HG02798 (cell line): Measurements from ENCODE around the gene EIF4E1B.

ENCODE experiments used
- ATAC-seq: cut with Tn5 transposase; IDR thresholded peaks from one replicate; pipeline ENCODE4 v1.9.1; 2021; ENCODE audit warnings: mild to moderate bottlenecking; ENCODE audit not compliant: unreplicated experiment, poor library complexity

The EIF4E1B gene

DNA sequence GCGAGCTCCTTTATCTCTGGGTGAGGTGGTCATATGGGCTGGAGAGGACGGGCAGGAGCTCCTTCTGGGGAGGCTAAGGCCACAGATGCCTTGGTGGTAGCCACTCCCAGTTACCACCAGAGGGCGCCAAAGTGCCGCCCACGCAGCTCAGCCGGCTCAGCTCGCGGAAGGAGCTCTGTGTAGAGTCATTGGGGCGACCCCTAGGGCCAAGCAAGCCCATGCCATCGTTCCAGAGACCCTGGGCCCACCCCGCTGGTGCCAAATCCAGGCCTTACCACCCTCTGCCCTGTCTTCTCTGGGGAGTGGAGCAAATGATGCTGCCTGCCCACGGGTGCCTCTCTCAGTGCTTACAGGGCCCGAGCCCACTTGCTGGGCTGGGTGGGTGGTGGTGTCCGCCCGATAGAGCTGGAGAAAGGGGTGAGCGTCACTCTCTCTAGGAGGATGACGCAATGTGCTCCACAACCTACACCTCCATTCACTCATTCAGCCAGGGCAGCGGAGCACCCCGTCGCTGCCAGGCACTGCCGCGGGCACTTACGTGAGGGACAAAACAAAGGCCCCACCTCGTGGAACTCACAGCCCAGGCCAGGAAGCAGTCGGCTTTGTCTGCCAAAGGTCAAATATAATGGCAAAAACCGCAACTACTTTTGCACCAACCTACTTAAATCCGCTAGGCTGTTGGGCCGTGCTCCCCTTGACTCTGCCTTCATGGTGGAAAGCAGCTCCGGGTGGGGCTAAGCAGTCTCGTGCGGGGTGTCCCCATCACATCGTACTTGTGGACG lies 30.6 kb downstream of the EIF4E1B start:
- peak; percentile 65 for ATAC-seq

- ATAC-seq, result no peak
These were observed 31.2 kb downstream of the EIF4E1B start for GRCh38 chr5:176661676-176662075.

GRCh38 chr5:176662371-176663333 lies 32.2 kb downstream of the EIF4E1B start:
- no peak for ATAC-seq

- ATAC-seq, result no peak
These were observed 33.1 kb downstream of the EIF4E1B start for GRCh38 chr5:176663566-176663965.

GRCh38 chr5:176664479-176664878 lies 34.0 kb downstream of the EIF4E1B start:
- no peak for ATAC-seq

DNA sequence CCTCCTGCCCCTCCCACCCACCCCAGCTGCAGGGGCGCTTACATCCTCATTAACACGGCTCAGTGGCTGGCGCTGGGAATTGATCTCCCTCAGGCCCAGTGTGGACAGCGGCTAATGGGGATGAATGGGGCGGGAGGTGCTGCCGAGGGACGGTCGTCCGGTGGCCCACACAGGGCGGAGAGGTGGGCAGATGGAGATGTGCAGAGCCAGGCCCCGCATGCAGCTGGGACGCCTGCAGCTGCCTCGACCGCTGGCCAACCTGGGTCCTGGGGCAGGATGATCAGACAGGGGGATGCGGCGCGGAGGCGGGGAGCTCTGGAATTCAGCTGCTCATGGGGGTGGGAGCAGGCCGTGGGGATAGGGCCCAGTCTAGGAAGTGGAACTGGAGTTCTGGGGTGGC lies 34.4 kb downstream of the EIF4E1B start:
- ATAC-seq, result no peak

GRCh38 chr5:176665517-176665916 lies 35.0 kb downstream of the EIF4E1B start:
- no peak for ATAC-seq

DNA sequence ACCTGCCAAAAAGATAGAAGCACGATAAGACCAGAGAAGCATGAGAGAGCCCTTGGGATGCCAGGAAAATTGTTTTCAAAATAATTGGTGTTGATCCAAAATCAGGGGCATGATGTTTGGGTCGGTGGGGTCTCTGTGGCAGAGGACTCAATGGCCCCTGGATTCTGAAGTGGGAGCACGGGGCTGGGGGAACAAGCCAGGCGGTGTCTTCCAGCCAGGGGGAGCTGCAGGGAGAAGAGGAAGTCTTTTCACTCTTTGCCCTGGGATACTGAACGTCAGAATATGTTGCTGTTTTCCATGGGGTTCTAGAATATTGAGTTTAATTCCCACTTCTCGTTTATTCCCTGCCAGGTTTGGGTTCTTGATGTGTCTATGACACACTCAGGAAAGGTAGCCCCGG lies 37.2 kb downstream of the EIF4E1B start:
- no peak for ATAC-seq

GRCh38 chr5:176670449-176670848 lies 40.0 kb downstream of the EIF4E1B start:
- no peak for ATAC-seq

DNA sequence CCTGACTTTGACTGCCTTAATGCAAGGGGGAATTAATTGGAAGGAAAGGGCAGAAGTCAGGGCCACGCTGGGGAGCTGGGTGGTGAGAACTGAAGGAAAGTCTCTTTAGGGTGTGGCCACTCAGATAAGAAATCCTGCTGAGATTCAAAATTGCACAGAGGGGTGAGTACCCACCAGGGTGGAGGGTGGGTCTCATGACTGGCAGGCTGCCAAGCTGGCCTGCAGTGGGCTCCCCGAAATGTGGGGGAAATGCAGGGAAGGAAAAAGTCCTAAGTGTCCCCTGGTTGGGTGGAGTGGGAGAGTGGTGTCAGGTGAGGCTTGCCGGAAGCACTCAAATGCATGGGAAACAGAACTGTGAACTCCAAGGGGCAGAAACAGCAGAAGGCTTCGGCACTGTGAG lies 40.9 kb downstream of the EIF4E1B start:
- ATAC-seq, result no peak

DNA sequence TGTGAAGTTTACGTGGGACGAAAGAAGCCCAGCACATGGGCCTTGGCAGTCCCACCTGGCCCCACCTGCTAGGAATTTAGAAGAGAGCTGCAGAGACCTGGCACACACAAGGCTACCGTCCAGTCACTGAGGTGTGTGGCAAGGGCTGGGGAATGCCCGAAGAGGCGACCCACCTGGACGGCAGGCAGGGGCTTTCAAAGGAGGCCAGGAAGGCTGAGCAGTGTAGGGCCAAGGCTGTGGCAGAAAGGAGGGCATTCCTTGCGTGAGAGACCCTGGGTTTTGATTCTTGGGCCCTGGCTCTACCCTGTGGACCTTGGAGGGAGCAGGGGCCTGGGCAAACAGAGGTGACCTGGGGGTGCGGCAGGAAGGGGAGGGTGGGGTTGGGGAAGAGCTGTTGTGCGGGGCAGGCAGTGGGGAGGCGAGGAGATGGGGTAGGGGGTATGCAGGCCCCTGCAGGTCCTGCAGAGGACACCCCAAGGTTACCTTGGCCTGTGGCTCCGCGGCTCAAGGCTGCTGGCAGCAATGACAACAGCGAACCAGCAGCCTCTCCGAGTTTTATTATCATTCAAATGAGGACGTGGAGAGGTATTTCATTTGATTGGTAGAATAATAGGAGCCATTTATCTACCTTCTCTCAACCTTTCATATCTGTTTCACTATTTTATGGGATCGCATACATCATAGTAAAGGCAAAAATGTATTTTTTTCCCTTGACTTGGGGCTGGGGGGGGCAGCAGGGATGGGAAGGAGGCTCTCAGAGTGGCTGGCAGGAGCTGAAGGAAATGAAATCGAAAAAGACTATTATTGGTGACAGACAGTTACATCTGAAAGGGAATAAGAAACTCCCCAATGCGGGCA lies 41.6 kb downstream of the EIF4E1B start:
- no peak for ATAC-seq

DNA sequence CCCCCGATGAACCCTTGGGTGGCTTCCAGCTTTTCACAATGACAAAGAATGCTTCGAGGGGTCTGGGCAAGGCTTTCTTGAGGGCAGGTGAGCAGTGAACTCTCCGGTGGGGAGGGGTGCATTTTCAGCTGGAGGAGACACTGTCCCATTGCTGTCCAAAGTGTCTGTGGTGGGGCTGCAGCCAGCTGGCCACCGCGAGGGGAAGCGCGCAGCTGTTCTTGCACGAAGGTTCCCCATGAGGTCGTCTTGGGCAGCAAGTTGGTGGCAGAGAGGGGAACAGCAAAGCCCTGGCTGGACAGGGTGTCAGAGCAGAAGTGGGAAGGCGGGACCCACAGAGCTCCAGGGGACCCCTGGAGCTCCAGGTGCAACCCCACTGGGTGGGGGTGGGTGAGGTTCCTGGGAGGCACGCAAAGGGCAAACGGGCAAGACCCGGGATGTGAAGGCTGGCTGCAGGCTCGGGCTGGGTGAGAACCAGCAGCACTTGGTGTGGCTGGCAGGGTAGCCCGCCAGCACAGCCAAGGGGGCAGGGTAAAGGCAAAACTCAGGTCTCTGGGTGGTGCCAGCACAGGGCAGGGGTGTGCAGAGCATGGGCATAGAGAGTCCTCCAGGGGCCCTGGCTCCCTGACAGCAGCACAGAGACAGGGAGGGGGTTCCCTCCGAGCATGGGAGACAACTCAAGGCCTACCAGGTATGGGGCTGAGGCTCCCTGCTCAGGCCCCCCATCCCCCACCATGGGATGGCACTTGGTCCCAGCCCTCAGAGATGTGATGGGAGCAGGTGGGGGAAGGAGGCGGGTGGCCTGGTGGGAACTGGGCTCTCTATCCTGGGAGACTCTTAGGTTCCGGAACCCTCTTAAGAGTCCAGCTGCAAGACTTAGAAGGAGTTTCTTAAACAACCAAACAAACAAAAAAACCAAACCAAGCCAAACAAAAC lies 43.4 kb downstream of the EIF4E1B start:
- ATAC-seq, result no peak

- ATAC-seq, result no peak
These were observed 44.3 kb downstream of the EIF4E1B start for GRCh38 chr5:176674799-176675198.

GRCh38 chr5:176675676-176676360 lies 45.3 kb downstream of the EIF4E1B start:
- no peak for ATAC-seq

- ATAC-seq, result peak; percentile 71
These were observed 45.9 kb downstream of the EIF4E1B start for GRCh38 chr5:176676361-176676824.

DNA sequence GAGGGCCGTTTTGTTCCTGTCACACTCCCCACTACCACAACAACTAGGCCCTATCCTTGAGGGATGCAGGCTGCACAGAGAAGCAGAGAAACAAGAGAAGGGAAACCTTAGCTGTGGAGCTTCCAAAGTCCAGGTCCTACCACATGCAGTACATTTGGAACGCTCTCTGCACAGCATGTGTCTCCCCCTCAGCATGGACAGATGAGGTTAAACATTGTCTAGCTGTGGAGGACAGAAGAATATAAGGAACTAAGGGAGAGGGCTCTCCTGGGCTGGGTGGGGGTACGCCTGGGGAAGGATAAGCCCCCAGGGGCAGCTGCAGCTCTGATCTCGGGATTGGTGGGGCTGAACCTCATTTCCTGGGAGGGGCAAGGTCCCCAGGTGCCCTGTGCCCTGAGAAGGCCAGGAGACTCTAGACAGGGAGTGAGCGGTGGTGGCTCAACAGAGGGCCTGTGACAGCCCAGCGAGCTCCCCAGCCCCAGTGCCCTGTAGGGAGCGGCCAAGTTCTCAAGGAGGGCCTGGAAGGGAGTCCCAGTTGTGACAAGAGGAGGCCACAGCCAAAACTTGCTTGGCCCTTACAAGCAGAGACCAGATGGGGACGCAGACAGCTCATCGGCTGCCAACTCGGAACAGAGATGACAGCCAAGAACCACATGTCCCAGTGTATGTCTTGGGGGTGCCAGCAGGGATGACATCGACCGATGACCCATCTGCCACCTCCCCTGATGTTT lies 46.9 kb downstream of the EIF4E1B start:
- ATAC-seq, result no peak

- ATAC-seq, result no peak
These were observed 48.1 kb downstream of the EIF4E1B start for GRCh38 chr5:176678584-176678983.
